Measurements from ENCODE around the gene DSTYK.

Gene DSTYK

GRCh38 chr1:205124726-205125125, 86.8 kb downstream of the DSTYK start:
- DNase-seq (ENCODE audit: low spot score): no peak

- DNase-seq (ENCODE audit: low spot score): no peak
These were observed 89.0 kb downstream of the DSTYK start for GRCh38 chr1:205122489-205122882.

- peak; percentile 67 for DNase-seq (ENCODE audit: low spot score)
These were observed 89.6 kb downstream of the DSTYK start, which contains the start of gene RBBP5 for GRCh38 chr1:205121660-205122488. Gene RBBP5 (minus strand): TSS chr1:205121978. CDS start chr1:205121873, 105 bp downstream.

- no peak for DNase-seq (ENCODE audit: low spot score)
These were observed 92.8 kb downstream of the DSTYK start for GRCh38 chr1:205118752-205119151.

- DNase-seq (ENCODE audit: low spot score): no peak
These were observed 100.1 kb downstream of the DSTYK start for GRCh38 chr1:205111354-205111753.

- no peak for DNase-seq (ENCODE audit: low spot score)
These were observed 101.8 kb downstream of the DSTYK start for GRCh38 chr1:205109711-205110110.

GRCh38 chr1:205109269-205109668, 102.2 kb downstream of the DSTYK start:
- DNase-seq (ENCODE audit: low spot score): no peak

GRCh38 chr1:205108464-205108863, 103.0 kb downstream of the DSTYK start:
- DNase-seq (ENCODE audit: low spot score): no peak

GRCh38 chr1:205107327-205107726, 104.2 kb downstream of the DSTYK start:
- DNase-seq (ENCODE audit: low spot score): no peak

GRCh38 chr1:205102404-205102803, 109.1 kb downstream of the DSTYK start:
- DNase-seq (ENCODE audit: low spot score): no peak

GRCh38 chr1:205098242-205098641, 113.3 kb downstream of the DSTYK start:
- DNase-seq (ENCODE audit: low spot score): no peak

GRCh38 chr1:205095422-205095821, 116.1 kb downstream of the DSTYK start:
- no peak for DNase-seq (ENCODE audit: low spot score)
